Keratinocyte (primary cell): ENCODE results near the gene P2RY13.

Source experiments
- CTCF ChIP-seq, 3 experiments: IDR thresholded peaks in 1 of 3; conservative IDR thresholded peaks in 1 of 3; optimal IDR thresholded peaks in 1 of 3; 2 replicates in 2 of 3; 3 replicates in 1 of 3; pipeline versions ENCODE3 to v1.5.1; 2011; ENCODE audit warnings: low read length in 3 of 3, mild to moderate bottlenecking in 3 of 3, moderate library complexity in 2 of 3, control low read depth in 1 of 3, inconsistent platforms in 1 of 3; ENCODE audit not compliant: insufficient read depth in 2 of 3; ENCODE audit errors: extremely low read depth in 1 of 3
- EZH2 ChIP-seq: IDR thresholded peaks from one replicate; pipeline ENCODE4 v1.6.1; 2012; ENCODE audit warnings: inconsistent platforms, mild to moderate bottlenecking, low read length, moderate library complexity

- TF ChIP-seq CTCF (optimal IDR thresholded peaks at IDR 0.05 in 1 of 3, IDR thresholded peaks at IDR 0.05 in 1 of 3, conservative IDR thresholded peaks at IDR 0.05 in 1 of 3; ENCODE audit: extremely low read depth in 1 of 3, insufficient read depth in 2 of 3, low read length in 3 of 3): no peak
- TF ChIP-seq EZH2: no peak
These were observed 12.9 kb downstream of the P2RY13 start, which contains the start of gene GPR87 for GRCh38 chr3:151316267-151316991.
